ENCODE results near the gene TULP4. TPM values are rescaled to one million over a fixed set of nuclear protein-coding genes. Genes with fewer than 3 reads are reported as not detected.

TULP4 gene
- total RNA-seq, 1 experiment from 2014 or later = 21.5 TPM

DNA sequence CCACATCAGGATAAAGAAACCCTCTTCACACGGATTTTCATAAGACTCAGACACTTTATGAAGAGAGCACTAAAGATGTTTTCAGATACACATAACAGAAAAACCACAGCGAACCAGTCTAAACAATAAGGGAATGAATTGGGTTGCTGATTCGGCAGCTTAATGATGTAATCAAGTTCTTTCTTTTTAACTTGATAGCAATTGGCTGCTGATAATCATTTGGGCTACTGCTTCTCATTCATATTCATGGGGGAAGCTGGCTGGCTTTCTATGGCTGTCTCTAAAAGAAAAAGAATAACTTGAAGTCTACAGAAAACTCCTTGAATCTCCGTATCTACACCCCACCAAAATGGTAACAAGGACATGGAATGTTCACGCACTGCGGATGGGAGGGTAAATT lies 227.6 kb downstream of the TULP4 start:
- H4K20me1 ChIP-seq (ENCODE audit: low read length) = no peaks in the 10 kb centered on the region
- BruUV-seq (replicated peaks) = no TSS peak
- no peak overlapping the region for H3K4me3 ChIP-seq (ENCODE audit: low read length)
- no peak overlapping the region for H3K4me2 ChIP-seq (ENCODE audit: low read length)
- intact Hi-C loops (cut with micrococcal nuclease) = no loop called here
- no peaks in the 10 kb centered on the region for H3K4me1 ChIP-seq (ENCODE audit: insufficient read depth, low read length)
- ChIA-PET POLR2A (ENCODE audit: unreplicated experiment) (no interaction called here), CTCF (no interaction called here)
- H3F3A ChIP-seq (ENCODE audit: low read length, unreplicated experiment) = no peaks in the 10 kb centered on the region
- no peak overlapping the region for H3K27ac ChIP-seq (ENCODE audit: low read length)
- H3K9ac ChIP-seq (ENCODE audit: low read length) = no peak overlapping the region
- H3K36me3 ChIP-seq (ENCODE audit: low read depth, low read length) = no peaks in the 10 kb centered on the region
- no peaks in the 10 kb centered on the region for H3K9me3 ChIP-seq (ENCODE audit: low read length)
- TF ChIP-seq, protein P1, sequence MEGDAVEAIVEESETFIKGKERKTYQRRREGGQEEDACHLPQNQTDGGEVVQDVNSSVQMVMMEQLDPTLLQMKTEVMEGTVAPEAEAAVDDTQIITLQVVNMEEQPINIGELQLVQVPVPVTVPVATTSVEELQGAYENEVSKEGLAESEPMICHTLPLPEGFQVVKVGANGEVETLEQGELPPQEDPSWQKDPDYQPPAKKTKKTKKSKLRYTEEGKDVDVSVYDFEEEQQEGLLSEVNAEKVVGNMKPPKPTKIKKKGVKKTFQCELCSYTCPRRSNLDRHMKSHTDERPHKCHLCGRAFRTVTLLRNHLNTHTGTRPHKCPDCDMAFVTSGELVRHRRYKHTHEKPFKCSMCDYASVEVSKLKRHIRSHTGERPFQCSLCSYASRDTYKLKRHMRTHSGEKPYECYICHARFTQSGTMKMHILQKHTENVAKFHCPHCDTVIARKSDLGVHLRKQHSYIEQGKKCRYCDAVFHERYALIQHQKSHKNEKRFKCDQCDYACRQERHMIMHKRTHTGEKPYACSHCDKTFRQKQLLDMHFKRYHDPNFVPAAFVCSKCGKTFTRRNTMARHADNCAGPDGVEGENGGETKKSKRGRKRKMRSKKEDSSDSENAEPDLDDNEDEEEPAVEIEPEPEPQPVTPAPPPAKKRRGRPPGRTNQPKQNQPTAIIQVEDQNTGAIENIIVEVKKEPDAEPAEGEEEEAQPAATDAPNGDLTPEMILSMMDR (conservative IDR thresholded peaks at IDR 0.05; ENCODE audit: low read depth, low read length) = no peak
- TF ChIP-seq EZH2 (IDR thresholded peaks at IDR 0.05; ENCODE audit: low read length, unreplicated experiment) = no peak
- TF ChIP-seq EZH2phosphoT487 (IDR thresholded peaks at IDR 0.05; ENCODE audit: borderline replicate concordance, low read length) = no peak
- no peaks in the 10 kb centered on the region for H3K27me3 ChIP-seq (ENCODE audit: low read length)
- H2AFZ ChIP-seq (ENCODE audit: low read length) = no peak overlapping the region
- no peaks in the 10 kb centered on the region for H3K9me2 ChIP-seq (replicated peaks; ENCODE audit: low read length)
- H3K79me2 ChIP-seq (ENCODE audit: low read length) = no peaks in the 10 kb centered on the region
- ATAC-seq (no peak), DNase-seq (no peak)

DNA sequence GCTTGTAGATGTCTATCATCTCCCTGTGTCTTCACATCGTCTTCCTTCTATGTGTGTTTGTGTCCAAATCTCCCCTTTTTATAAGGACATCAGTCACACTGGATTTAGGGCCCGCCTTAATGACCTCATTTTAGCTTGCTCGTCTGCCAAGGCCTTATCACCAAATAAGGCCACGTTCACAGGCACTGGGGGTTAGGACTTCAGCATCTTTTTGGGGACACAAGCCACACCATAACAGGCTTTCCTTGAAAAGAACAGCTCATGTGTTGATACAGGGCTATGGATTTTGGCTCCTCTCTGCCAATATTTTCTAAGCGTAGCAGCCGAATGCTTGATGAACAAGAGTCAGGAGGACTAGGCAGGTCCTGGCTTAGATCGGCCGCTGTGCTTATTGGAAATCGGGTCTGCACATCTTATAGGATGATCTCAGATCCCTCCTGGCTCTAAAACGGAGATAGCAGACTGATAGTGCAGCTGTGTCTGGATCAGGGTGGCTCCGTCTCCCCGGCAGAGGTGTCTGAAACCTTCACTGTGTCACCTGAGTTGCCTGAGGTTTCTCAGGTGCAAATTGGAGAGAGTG lies 231.4 kb downstream of the TULP4 start:
- Histone ChIP-seq H3F3A (ENCODE audit: low read length, unreplicated experiment) (no peaks in the 10 kb centered on the region), H3K27ac (ENCODE audit: low read length) (no peak overlapping the region), H3K9ac (ENCODE audit: low read length) (no peak overlapping the region), H3K36me3 (ENCODE audit: low read depth, low read length) (no peaks in the 10 kb centered on the region), H3K4me2 (ENCODE audit: low read length) (no peak overlapping the region), H4K20me1 (ENCODE audit: low read length) (no peaks in the 10 kb centered on the region), H3K4me1 (ENCODE audit: insufficient read depth, low read length) (no peaks in the 10 kb centered on the region), H2AFZ (ENCODE audit: low read length) (no peak overlapping the region), H3K4me3 (ENCODE audit: low read length) (no peak overlapping the region), H3K9me2 (replicated peaks; ENCODE audit: low read length) (no peaks in the 10 kb centered on the region), H3K9me3 (ENCODE audit: low read length) (no peaks in the 10 kb centered on the region), H3K79me2 (ENCODE audit: low read length) (no peaks in the 10 kb centered on the region), H3K27me3 (ENCODE audit: low read length) (no peaks in the 10 kb centered on the region)
- ATAC-seq = no peak
- no peak for TF ChIP-seq EZH2 (IDR thresholded peaks at IDR 0.05; ENCODE audit: low read length, unreplicated experiment)
- no peak for TF ChIP-seq EZH2phosphoT487 (IDR thresholded peaks at IDR 0.05; ENCODE audit: borderline replicate concordance, low read length)
- TF ChIP-seq, protein P1 (conservative IDR thresholded peaks at IDR 0.05; ENCODE audit: low read depth, low read length) = no peak
- ChIA-PET POLR2A (ENCODE audit: unreplicated experiment) (no interaction called here), CTCF (no interaction called here)
- DNase-seq = no peak
- BruUV-seq (replicated peaks) = no TSS peak
- intact Hi-C loops (cut with micrococcal nuclease) = no loop called here

DNA sequence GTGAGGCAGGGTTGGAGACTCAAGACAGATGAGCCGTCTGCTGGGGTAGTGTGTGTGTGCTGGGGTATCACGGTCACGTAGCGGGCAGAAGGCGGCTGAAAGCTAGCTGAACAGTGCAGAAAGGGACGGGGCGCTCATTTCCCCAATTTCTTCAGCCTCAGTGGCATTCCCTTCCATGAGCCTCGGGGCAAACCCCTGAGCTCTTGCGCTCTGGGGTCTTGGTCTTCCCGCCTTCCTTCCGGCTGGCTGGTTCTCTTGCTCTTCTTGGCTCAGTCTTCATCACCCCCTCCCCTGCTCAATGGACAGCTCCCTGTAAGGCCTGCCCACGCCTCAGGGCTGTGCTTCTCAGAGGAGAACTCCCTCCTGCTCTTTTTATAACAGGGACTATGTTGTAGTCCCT lies 232.2 kb downstream of the TULP4 start:
- H2AFZ ChIP-seq (ENCODE audit: low read length) = no peak overlapping the region
- intact Hi-C loops (cut with micrococcal nuclease) = no loop called here
- H3K9me3 ChIP-seq (ENCODE audit: low read length) = no peaks in the 10 kb centered on the region
- H3K79me2 ChIP-seq (ENCODE audit: low read length) = no peaks in the 10 kb centered on the region
- H3K4me2 ChIP-seq (ENCODE audit: low read length) = no peak overlapping the region
- no TSS peak for BruUV-seq (replicated peaks)
- no peaks in the 10 kb centered on the region for H3K9me2 ChIP-seq (replicated peaks; ENCODE audit: low read length)
- CTCF ChIA-PET = no interaction called here
- no peak overlapping the region for H3K27ac ChIP-seq (ENCODE audit: low read length)
- POLR2A ChIA-PET (ENCODE audit: unreplicated experiment) = no interaction called here
- H3K36me3 ChIP-seq (ENCODE audit: low read depth, low read length) = no peaks in the 10 kb centered on the region
- no peaks in the 10 kb centered on the region for H4K20me1 ChIP-seq (ENCODE audit: low read length)
- no peaks in the 10 kb centered on the region for H3F3A ChIP-seq (ENCODE audit: low read length, unreplicated experiment)
- no peak overlapping the region for H3K9ac ChIP-seq (ENCODE audit: low read length)
- H3K4me1 ChIP-seq (ENCODE audit: insufficient read depth, low read length) = no peaks in the 10 kb centered on the region
- no peak for ATAC-seq
- no peaks in the 10 kb centered on the region for H3K27me3 ChIP-seq (ENCODE audit: low read length)
- H3K4me3 ChIP-seq (ENCODE audit: low read length) = no peak overlapping the region
- DNase-seq = no peak
- TF ChIP-seq EZH2phosphoT487 (IDR thresholded peaks at IDR 0.05; ENCODE audit: borderline replicate concordance, low read length) (no peak), EZH2 (IDR thresholded peaks at IDR 0.05; ENCODE audit: low read length, unreplicated experiment) (no peak)
- TF ChIP-seq, protein P1 (conservative IDR thresholded peaks at IDR 0.05; ENCODE audit: low read depth, low read length) = no peak

All from PC-3 (cell line).